GM12875 (cell line): ENCODE measurements around the gene OSM.
"Not testable (repeated sequence)": the region's sequence is repeated elsewhere in the genome, so short reads cannot be mapped to it uniquely, and the experiment has no call there.

Experiments used
- H3K4me3 ChIP-seq: one replicate; pipeline ENCODE4 v1.5.1; 2011; ENCODE audit warnings: low read depth, low read length, control low read depth
- CTCF ChIP-seq: IDR thresholded peaks from 2 replicates; pipeline ENCODE4 v1.5.1; 2011; ENCODE audit warnings: low read depth, mild to moderate bottlenecking, control low read depth, inconsistent platforms, low read length, moderate library complexity, borderline replicate concordance; ENCODE audit not compliant: insufficient read depth

Gene OSM

GRCh38 chr22:30238136-30238535 lies 28.5 kb downstream of the OSM start:
- TF ChIP-seq CTCF, result no peak
- H3K4me3 ChIP-seq, result no peak overlapping the region

GRCh38 chr22:30236875-30237274 lies 29.8 kb downstream of the OSM start:
- TF ChIP-seq CTCF, result no peak
- no peak overlapping the region for H3K4me3 ChIP-seq

- no peak for TF ChIP-seq CTCF
- no peak overlapping the region for H3K4me3 ChIP-seq
These were observed 30.9 kb downstream of the OSM start for GRCh38 chr22:30235687-30236170.

GRCh38 chr22:30234786-30235470 lies 31.7 kb downstream of the OSM start:
- no peak overlapping the region for H3K4me3 ChIP-seq
- TF ChIP-seq CTCF, result no peak

- not testable (repeated sequence) for H3K4me3 ChIP-seq
These were observed 32.3 kb downstream of the OSM start for GRCh38 chr22:30234325-30234724.

- no peak for TF ChIP-seq CTCF
- H3K4me3 ChIP-seq, result no peak overlapping the region
These were observed 33.1 kb downstream of the OSM start for GRCh38 chr22:30233582-30233981.

GRCh38 chr22:30232716-30233218 lies 33.9 kb downstream of the OSM start:
- TF ChIP-seq CTCF, result no peak

More at GRCh38 chr22:30232716-30233218, 33.9 kb downstream of the OSM start:
- H3K4me3 ChIP-seq, result no peak overlapping the region
